Right atrium auricular region (tissue), 2 donors: ENCODE data around the gene FUCA2. TPM values are rescaled to one million over a fixed set of nuclear protein-coding genes. Genes with fewer than 3 reads are reported as not detected.

Experiments used
- DNase-seq: peaks from one replicate; pipeline ENCODE4 v3.0.0-alpha.2; 2019; ENCODE audit warnings: low spot score
- H3K27ac ChIP-seq, 2 donors: fragments of 200-600 bp; sonication (generic); 1 replicate in 1 of 2; 2 replicates in 1 of 2; pipeline ENCODE4 v1.5.1; 2016 to 2019
- H3K27me3 ChIP-seq, 2 donors: fragments of 200-600 bp; sonication (generic); one replicate each; pipeline versions ENCODE4 v1.5.1 to v1.6.0; 2017 to 2019
- H3K36me3 ChIP-seq: fragments of 200-600 bp; sonication (generic); one replicate; pipeline ENCODE4 v1.5.1; 2016
- H3K4me1 ChIP-seq, 2 donors: fragments of 200-600 bp; sonication (generic); one replicate each; pipeline versions ENCODE4 v1.5.1 to v1.6.0; 2017 to 2019
- H3K4me3 ChIP-seq, 2 donors: fragments of 200-600 bp; sonication (generic); 1 replicate in 1 of 2; 2 replicates in 1 of 2; pipeline ENCODE4 v1.5.1; 2017 to 2019; ENCODE audit warnings: mild to moderate bottlenecking in 1 of 2, moderate library complexity in 1 of 2
- H3K9me3 ChIP-seq, 2 donors: fragments of 200-600 bp; sonication (generic); one replicate each; pipeline ENCODE4 v1.5.1; 2019
- CTCF ChIP-seq, 2 donors: fragments of 200-600 bp; sonication (generic); IDR thresholded peaks; one replicate each; pipeline ENCODE4 v1.5.1; 2019; ENCODE audit warnings: antibody characterized with exemption in 2 of 2
- total RNA-seq, 2 donors: library from RNA; depleted of rRNA; stranded (reverse); fragments of >200 nt; gene quantifications; one replicate each; pipeline ENCODE4 v1.1.0, GENCODE V29; 2016

FUCA2 gene, protein sequence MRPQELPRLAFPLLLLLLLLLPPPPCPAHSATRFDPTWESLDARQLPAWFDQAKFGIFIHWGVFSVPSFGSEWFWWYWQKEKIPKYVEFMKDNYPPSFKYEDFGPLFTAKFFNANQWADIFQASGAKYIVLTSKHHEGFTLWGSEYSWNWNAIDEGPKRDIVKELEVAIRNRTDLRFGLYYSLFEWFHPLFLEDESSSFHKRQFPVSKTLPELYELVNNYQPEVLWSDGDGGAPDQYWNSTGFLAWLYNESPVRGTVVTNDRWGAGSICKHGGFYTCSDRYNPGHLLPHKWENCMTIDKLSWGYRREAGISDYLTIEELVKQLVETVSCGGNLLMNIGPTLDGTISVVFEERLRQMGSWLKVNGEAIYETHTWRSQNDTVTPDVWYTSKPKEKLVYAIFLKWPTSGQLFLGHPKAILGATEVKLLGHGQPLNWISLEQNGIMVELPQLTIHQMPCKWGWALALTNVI
- total RNA-seq: 10 to 100 TPM; 17.3 to 27.3 TPM

DNA sequence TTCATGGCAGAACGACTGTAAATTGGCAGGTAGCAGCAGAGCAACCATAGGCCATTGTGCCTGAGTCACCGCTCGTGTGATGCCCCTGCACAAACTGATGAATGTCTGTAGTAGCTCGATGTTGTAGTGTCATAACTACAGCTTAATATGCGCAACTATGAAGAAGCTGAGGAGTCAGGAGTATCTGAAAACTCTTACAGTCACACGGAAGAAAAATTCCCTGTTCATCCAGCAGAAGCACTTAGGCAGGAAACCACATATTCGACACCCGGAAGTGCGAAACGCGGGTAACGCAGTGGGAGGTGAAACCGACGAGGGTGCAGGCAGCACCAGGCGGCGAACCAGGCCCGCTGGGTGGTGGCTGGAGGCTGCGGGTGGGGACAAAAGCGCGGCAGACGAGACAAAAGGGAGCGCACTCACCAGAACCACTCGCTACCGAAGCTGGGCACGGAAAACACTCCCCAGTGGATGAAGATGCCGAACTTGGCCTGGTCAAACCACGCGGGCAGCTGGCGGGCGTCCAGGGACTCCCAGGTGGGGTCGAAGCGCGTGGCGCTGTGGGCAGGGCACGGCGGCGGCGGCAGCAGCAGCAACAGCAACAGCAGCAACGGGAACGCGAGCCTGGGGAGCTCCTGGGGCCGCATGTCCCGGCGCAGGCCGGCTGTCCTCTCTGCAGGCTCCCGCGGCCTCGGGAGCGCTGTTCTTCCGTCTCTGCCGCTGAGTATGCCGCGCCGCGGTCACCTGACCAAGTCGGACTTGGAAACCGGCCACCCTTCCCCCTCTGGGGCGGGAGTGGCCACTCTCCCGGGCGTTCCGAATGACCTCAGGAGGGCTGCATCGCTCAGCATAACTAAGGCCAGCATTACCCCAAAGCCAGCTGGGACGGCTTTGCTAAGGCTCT lies at the start of gene FUCA2:
FUCA2 (minus strand) TSS at position 730 of the 901 bp plus-strand sequence; CDS start at position 644, 86 bp downstream.
- DNase-seq: peak; percentile 95
- Histone ChIP-seq H3K9me3 (no peaks in the 10 kb centered on the region), H3K36me3 (peaks cover 10% of the 10 kb centered on the region), H3K27ac (peak within 1 kb of the TSS; percentile 88 to 92), H3K4me3 (peak within 1 kb of the TSS; percentile 60 to 71), H3K27me3 (no peaks in the 10 kb centered on the region), H3K4me1 (peaks cover 0 to 37% of the 10 kb centered on the region in 2 donors)
- peak in 1 of 2 donors; percentile 41 for TF ChIP-seq CTCF (IDR thresholded peaks at IDR 0.05)

DNA sequence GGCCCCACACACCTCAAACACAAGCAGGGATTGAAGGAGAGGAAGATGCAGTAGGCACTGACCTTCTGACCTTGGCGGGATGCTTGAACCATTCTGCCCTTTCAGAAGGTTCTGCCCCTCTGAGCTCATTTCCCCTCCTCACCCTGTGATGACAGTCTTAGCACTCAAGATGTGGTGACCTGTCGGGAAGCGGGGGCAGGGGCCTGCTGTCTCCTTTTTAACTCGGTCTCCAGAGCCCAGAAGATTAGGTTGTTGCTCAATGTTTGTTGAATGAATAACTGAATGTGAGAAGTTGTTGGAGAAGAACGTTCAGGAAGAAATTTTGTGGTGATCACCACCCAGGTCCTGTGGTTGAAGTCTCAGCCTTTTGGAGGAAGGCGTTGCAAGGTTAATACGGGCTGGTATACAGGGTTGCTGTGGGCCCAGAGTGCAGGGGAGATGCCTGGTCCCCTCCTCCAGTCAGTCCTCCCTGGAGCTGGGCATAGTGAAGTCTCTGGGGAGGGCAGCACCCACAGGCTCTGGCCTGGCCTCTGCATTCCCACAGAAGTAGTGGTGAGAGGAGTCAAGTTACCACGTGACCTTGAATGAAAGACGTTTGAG lies 49.7 kb upstream of the FUCA2 start:
- Histone ChIP-seq H3K27ac (no peak overlapping the region), H3K27me3 (no peaks in the 10 kb centered on the region), H3K4me1 (no peaks in the 10 kb centered on the region), H3K36me3 (no peaks in the 10 kb centered on the region), H3K4me3 (no peak overlapping the region), H3K9me3 (no peaks in the 10 kb centered on the region)
- no peak for TF ChIP-seq CTCF (IDR thresholded peaks at IDR 0.05)
- DNase-seq: no peak

DNA sequence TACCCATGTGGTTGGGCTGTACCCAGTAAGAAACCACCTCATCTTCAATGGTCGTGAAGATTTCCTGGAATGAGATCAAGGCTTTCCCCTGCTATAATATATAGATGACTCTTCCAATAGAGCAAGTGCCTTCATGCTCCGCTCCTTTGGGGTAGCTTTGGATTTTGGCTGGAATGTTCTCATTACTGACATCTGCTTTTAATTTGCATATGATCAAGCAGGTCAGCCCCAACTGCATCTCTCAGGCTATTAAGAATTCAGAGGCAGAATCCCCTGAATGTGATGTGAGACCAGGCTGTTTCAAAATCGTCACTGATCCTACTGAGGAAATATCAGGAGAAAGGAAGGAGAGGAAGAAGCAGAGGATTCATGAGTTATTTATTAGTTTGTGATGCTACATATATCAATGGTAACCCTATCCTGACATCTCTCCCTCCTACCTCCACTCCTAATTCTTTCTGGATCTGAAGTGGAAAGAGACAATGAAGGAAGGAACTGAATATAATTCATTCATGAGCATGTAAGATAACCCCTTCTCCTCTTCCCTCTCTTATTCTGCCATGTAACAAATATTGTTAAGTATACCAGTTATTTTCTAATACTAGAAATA lies 47.6 kb upstream of the FUCA2 start:
- no peaks in the 10 kb centered on the region for H3K9me3 ChIP-seq
- H3K4me3 ChIP-seq: no peak overlapping the region
- TF ChIP-seq CTCF (IDR thresholded peaks at IDR 0.05): no peak
- no peak for DNase-seq
- no peaks in the 10 kb centered on the region for H3K36me3 ChIP-seq
- H3K27ac ChIP-seq: no peak overlapping the region
- peaks cover 0 to 8% of the 10 kb centered on the region in 2 donors for H3K4me1 ChIP-seq
- H3K27me3 ChIP-seq: no peaks in the 10 kb centered on the region

DNA sequence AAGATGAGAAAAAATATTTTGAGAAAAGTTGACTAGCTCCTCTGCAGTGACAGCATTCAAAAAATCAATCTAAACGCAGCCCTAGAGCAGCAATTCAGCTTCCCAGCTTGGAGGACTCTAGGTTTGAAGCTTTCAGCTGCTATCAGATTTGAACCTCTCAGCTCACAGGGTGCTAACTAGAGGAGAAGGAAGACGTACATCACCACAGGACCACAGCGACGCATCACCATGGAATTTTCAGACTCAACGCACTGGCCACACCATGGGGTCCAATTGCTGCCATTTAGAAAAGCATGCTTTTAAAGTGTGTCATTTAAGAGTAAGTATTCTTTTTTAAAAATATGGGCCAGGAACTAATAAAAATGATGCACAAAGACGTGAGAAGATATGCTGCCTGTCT lies 45.0 kb upstream of the FUCA2 start:
- H3K4me3 ChIP-seq: no peak overlapping the region
- no peak overlapping the region for H3K27ac ChIP-seq
- H3K9me3 ChIP-seq: no peaks in the 10 kb centered on the region
- TF ChIP-seq CTCF (IDR thresholded peaks at IDR 0.05): no peak
- H3K36me3 ChIP-seq: no peaks in the 10 kb centered on the region
- no peaks in the 10 kb centered on the region for H3K27me3 ChIP-seq
- peaks cover 0 to 8% of the 10 kb centered on the region in 2 donors for H3K4me1 ChIP-seq
- no peak for DNase-seq

- Histone ChIP-seq H3K4me3 (no peak overlapping the region), H3K27me3 (no peaks in the 10 kb centered on the region), H3K27ac (no peak overlapping the region), H3K36me3 (no peaks in the 10 kb centered on the region), H3K9me3 (no peaks in the 10 kb centered on the region), H3K4me1 (peaks cover 0 to 8% of the 10 kb centered on the region in 2 donors)
- TF ChIP-seq CTCF (IDR thresholded peaks at IDR 0.05): no peak
- DNase-seq: no peak
These were observed 44.1 kb upstream of the FUCA2 start for GRCh38 chr6:143555582-143555981.
